Chondrocyte (in vitro differentiated cells): ENCODE data around the gene KLF15. TPM values are rescaled to one million over a fixed set of nuclear protein-coding genes. Genes with fewer than 3 reads are reported as not detected.

Source experiments
- DNase-seq: peaks from one replicate; pipeline ENCODE4 v3.0.0; 2021; ENCODE audit warnings: mixed read lengths, low spot score
- H3K27ac Mint-ChIP-seq: one replicate; pipeline ENCODE4 v1.8.0; 2021; ENCODE audit warnings: mild to moderate bottlenecking, moderate library complexity, mixed read lengths; ENCODE audit not compliant: unreplicated experiment
- H3K27me3 Mint-ChIP-seq: 2 replicates; pipeline ENCODE4 v1.8.0; 2021; ENCODE audit warnings: low read depth, mixed read lengths
- H3K36me3 Mint-ChIP-seq: 2 replicates; pipeline ENCODE4 v1.8.0; 2021; ENCODE audit warnings: low read depth, mixed read lengths
- H3K4me1 Mint-ChIP-seq: 2 replicates; pipeline ENCODE4 v1.8.0; 2021; ENCODE audit warnings: low read depth, mild to moderate bottlenecking, mixed read lengths
- H3K4me3 Mint-ChIP-seq: one replicate; pipeline ENCODE4 v1.8.0; 2021; ENCODE audit warnings: mild to moderate bottlenecking, moderate library complexity, mixed read lengths; ENCODE audit not compliant: unreplicated experiment
- H3K9me3 Mint-ChIP-seq: 2 replicates; pipeline ENCODE4 v1.8.0; 2021; ENCODE audit warnings: low read depth, mixed read lengths
- total RNA-seq: library from RNA; stranded (reverse); gene quantifications from 3 replicates; pipeline ENCODE4 v1.2.1, GENCODE V29; 2021
- TF ChIP-seq, protein P1 (sequence below): fragments of 200-600 bp; sonication (generic); IDR thresholded peaks from 2 replicates; pipeline ENCODE4 v1.5.0; 2021; ENCODE audit warnings: antibody characterized with exemption, mild to moderate bottlenecking, moderate library complexity

Gene KLF15
- total RNA-seq, 1 donor from 2014 or later, result 1.3 TPM

GRCh38 chr3:126308394-126309125 lies 48.6 kb downstream of the KLF15 start:
- Mint-ChIP-seq H3K4me1 (peaks cover 6% of the 10 kb centered on the region), H3K9me3 (peaks cover 16% of the 10 kb centered on the region), H3K4me3 (no peak overlapping the region), H3K27me3 (no peaks in the 10 kb centered on the region), H3K36me3 (no peaks in the 10 kb centered on the region), H3K27ac (no peak overlapping the region)
- DNase-seq, result no peak
- TF ChIP-seq, protein P1, sequence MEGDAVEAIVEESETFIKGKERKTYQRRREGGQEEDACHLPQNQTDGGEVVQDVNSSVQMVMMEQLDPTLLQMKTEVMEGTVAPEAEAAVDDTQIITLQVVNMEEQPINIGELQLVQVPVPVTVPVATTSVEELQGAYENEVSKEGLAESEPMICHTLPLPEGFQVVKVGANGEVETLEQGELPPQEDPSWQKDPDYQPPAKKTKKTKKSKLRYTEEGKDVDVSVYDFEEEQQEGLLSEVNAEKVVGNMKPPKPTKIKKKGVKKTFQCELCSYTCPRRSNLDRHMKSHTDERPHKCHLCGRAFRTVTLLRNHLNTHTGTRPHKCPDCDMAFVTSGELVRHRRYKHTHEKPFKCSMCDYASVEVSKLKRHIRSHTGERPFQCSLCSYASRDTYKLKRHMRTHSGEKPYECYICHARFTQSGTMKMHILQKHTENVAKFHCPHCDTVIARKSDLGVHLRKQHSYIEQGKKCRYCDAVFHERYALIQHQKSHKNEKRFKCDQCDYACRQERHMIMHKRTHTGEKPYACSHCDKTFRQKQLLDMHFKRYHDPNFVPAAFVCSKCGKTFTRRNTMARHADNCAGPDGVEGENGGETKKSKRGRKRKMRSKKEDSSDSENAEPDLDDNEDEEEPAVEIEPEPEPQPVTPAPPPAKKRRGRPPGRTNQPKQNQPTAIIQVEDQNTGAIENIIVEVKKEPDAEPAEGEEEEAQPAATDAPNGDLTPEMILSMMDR, result no peak

DNA sequence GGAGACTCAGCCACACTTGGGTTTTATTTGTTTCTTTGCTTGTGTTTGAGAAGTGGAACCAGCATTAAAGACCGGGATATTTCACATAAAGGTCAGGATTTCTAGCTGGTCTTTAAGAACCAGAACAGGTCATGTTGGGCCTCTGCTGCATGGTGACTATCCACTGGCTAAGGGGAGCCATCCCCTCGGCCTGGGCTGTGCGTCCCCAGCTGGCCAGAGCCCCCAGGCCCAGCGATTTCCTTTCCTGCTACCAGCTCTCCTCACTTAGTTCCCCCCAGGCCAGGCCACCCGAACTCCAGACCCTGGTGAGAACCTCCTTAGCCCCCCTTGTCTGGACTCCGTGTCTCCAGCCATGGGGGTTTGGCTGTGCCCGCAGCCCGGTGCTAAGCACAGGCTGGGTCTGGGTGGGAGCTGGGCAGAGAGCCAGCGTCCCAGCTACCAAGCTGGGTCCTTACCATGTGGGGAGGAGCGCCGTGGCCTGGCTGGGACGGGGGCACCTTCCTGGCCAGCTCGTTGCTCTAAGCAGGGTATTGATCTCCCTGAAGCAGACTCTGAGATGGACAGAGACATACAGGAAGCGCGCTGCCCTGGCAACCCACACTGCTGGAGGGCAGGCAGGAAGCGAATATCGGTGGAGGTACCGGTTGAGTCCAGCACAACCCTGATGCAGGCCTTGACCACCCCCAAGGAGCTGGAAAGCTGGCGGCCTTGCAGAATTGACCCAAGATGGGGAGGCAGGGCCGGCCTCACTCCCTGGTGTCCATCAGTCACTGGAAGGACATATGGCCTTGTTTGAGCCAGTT lies 49.4 kb downstream of the KLF15 start:
- Mint-ChIP-seq H3K9me3 (peaks cover 24% of the 10 kb centered on the region), H3K4me3 (no peak overlapping the region), H3K36me3 (peaks cover 4% of the 10 kb centered on the region), H3K27me3 (no peaks in the 10 kb centered on the region), H3K4me1 (peaks cover 6% of the 10 kb centered on the region), H3K27ac (no peak overlapping the region)
- TF ChIP-seq, protein P1, result no peak
- no peak for DNase-seq

- Mint-ChIP-seq H3K4me1 (peaks cover 6% of the 10 kb centered on the region), H3K27ac (no peak overlapping the region), H3K36me3 (peaks cover 4% of the 10 kb centered on the region), H3K9me3 (peaks cover 27% of the 10 kb centered on the region), H3K4me3 (no peak overlapping the region), H3K27me3 (no peaks in the 10 kb centered on the region)
- no peak for DNase-seq
- TF ChIP-seq, protein P1, result no peak
Observed at GRCh38 chr3:126306888-126307482, 50.2 kb downstream of the KLF15 start.

DNA sequence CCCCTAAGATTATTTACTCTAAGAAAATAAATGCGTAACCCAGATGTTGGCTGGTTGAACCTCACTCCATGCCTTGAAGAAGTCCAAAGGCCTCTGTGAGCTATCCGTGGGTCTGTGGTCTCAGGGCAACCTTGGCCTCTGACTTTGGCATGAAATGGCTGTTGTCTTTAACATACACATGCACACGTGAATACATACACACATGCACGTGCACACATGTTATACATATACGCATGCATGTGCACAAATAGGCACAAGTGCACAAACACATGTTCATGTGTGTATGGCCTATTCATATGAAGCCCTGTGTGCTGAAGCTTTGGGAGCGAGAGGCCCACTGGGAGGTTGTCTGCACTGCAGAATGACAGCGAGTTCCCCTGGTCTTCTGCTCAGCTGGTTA lies 50.8 kb downstream of the KLF15 start:
- no peak overlapping the region for H3K27ac Mint-ChIP-seq
- H3K27me3 Mint-ChIP-seq, result no peaks in the 10 kb centered on the region
- H3K4me3 Mint-ChIP-seq, result no peak overlapping the region
- DNase-seq, result no peak
- H3K36me3 Mint-ChIP-seq, result peaks cover 4% of the 10 kb centered on the region
- TF ChIP-seq, protein P1, result no peak
- H3K9me3 Mint-ChIP-seq, result peaks cover 27% of the 10 kb centered on the region
- peaks cover 6% of the 10 kb centered on the region for H3K4me1 Mint-ChIP-seq

DNA sequence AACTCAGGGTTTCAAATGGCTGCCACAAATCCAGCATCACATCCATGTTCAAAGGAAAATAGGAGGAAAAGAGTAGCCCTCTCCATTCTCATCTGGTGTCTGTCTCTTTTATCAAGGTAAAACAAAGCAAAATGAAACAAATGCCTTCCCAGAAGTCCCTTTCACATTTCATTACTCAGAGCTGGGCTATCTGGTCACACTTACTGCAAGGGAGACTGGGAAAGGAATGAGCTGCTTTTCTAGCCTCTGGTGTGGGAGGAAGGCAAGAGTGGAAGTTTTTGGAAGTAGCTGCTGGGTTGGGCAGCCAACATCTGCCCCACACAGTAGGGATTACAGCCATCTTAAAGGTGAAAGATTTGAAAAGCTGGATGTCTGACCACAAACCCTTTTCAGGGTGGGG lies 51.8 kb downstream of the KLF15 start:
- peaks cover 10% of the 10 kb centered on the region for H3K4me1 Mint-ChIP-seq
- TF ChIP-seq, protein P1, result no peak
- peaks cover 4% of the 10 kb centered on the region for H3K36me3 Mint-ChIP-seq
- H3K27me3 Mint-ChIP-seq, result no peaks in the 10 kb centered on the region
- H3K27ac Mint-ChIP-seq, result peak overlapping the region; percentile 55
- H3K4me3 Mint-ChIP-seq, result no peak overlapping the region
- H3K9me3 Mint-ChIP-seq, result peaks cover 22% of the 10 kb centered on the region
- no peak for DNase-seq
